Erythroblast (primary cell): Measurements from ENCODE around the gene EFHD1.

Source experiments
- GATA1 ChIP-seq: IDR thresholded peaks from 2 replicates; pipeline ENCODE4 v1.6.1; 2011; ENCODE audit warnings: low read depth, mild to moderate bottlenecking, control low read depth, low read length, moderate library complexity
- POLR2A ChIP-seq: IDR thresholded peaks from 2 replicates; pipeline ENCODE4 v1.6.1; 2011; ENCODE audit warnings: mild to moderate bottlenecking, low read length

DNA sequence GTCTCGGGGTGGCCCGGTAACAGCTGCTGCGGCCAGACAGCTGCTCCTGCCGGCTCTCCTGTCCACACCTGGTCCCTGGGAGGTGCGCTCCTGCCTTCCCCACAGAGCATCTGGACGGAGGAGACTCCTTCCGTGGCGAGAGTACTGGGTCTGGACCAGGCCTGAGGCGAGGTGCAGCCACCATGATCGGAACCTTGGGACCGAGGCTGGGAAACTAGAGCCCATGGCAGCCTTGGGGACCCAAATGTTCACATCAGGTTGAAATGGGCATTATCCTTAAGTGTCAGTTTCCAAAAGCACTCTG is 64.4 kb downstream of the EFHD1 start:
- TF ChIP-seq POLR2A (no peak), GATA1 (no peak)
